Lung (tissue), 12 donors: ENCODE results near the gene CDH4. TPM values are rescaled to one million over a fixed set of nuclear protein-coding genes. Genes with fewer than 3 reads are reported as not detected.

ENCODE experiments used
- ATAC-seq: fragments of 200-7000 bp; cut with Tn5 transposase; one replicate; pipeline ENCODE4 v1.9.1; 2020; ENCODE audit warnings: moderate number of reproducible peaks; ENCODE audit not compliant: insufficient read depth, low FRiP score
- DNase-seq, 3 donors: peaks; one replicate each; pipeline ENCODE4 v3.0.0-alpha.2; 2013 to 2017
- H3K27ac ChIP-seq, 2 donors: one replicate each; pipeline ENCODE4 v1.5.1; 2013; ENCODE audit warnings: mild to moderate bottlenecking in 2 of 2, moderate library complexity in 2 of 2, control low read depth in 1 of 2, inconsistent platforms in 1 of 2, low read depth in 1 of 2, low read length in 1 of 2
- H3K27me3 ChIP-seq, 3 donors: one replicate each; pipeline ENCODE4 v1.5.1; 2013; ENCODE audit warnings: low read length in 2 of 3; ENCODE audit not compliant: control insufficient read depth in 3 of 3, insufficient read depth in 3 of 3
- H3K36me3 ChIP-seq, 4 donors: one replicate each; pipeline ENCODE4 v1.5.1; 2013; ENCODE audit warnings: low read length in 4 of 4, mild to moderate bottlenecking in 1 of 4, moderate library complexity in 1 of 4; ENCODE audit not compliant: control insufficient read depth in 4 of 4, insufficient read depth in 4 of 4
- H3K4me1 ChIP-seq, 5 donors: one replicate each; pipeline ENCODE4 v1.5.1; 2013; ENCODE audit warnings: low read length in 5 of 5, mild to moderate bottlenecking in 2 of 5, moderate library complexity in 1 of 5; ENCODE audit not compliant: control insufficient read depth in 5 of 5, insufficient read depth in 5 of 5
- H3K4me3 ChIP-seq: one replicate; pipeline ENCODE4 v1.5.1; 2013; ENCODE audit warnings: mild to moderate bottlenecking, control low read depth, moderate library complexity
- H3K9ac ChIP-seq, 2 donors: one replicate each; pipeline ENCODE4 v1.5.1; 2013; ENCODE audit warnings: low read length in 2 of 2, control low read depth in 1 of 2; ENCODE audit not compliant: insufficient read depth in 1 of 2
- H3K9me3 ChIP-seq, 4 donors: one replicate each; pipeline ENCODE4 v1.5.1; 2013; ENCODE audit warnings: low read length in 3 of 4, mild to moderate bottlenecking in 1 of 4, moderate library complexity in 1 of 4; ENCODE audit not compliant: control insufficient read depth in 4 of 4, insufficient read depth in 3 of 4
- CTCF ChIP-seq: IDR thresholded peaks from 2 replicates; pipeline ENCODE4 v1.5.1; 2012; ENCODE audit warnings: mild to moderate bottlenecking; ENCODE audit errors: control extremely low read depth, extremely low read depth
- whole genome bisulfite sequencing, 2 donors: extraction: QIAGEN DNeasy Blood & Tissue Kit; methylation state at CpG; one replicate each; pipeline ENCODE4 v1.1.7; 2013; 5-methylcytosine and 5-hydroxymethylcytosine counted together
- polyA plus RNA-seq, 2 donors: library from polyadenylated mRNA; stranded (reverse); fragments of 200-250 nt; gene quantifications; one replicate each; pipeline ENCODE4 v1.2.1, GENCODE V29; 2013
- total RNA-seq, 2 donors: library from RNA; depleted of rRNA in 1 of 2; stranded (reverse); fragments of >200 nt in 1 of 2; gene quantifications; one replicate each; pipeline ENCODE4 v1.2.1, GENCODE V29; 2014 to 2021
- donor health status: control.
- donor health status: control.
- donor health status: Bipolar disorder and iron deficiency.
- donor health status: healthy.
- donor health status: DM: yes; HTN: yes; CAD: no.

The CDH4 gene
- total and polyA plus RNA-seq, 4 donors = 0.10 to 2.1 (median 0.34) TPM

GRCh38 chr20:61857414-61857775 lies 605.3 kb downstream of the CDH4 start:
- H3K9me3 ChIP-seq = peaks cover 0 to 11% (median 0%) of the 10 kb centered on the region in 4 donors
- H3K27ac ChIP-seq = no peak overlapping the region
- H3K4me3 ChIP-seq = no peak overlapping the region
- H3K9ac ChIP-seq = no peak overlapping the region
- H3K36me3 ChIP-seq = no peaks in the 10 kb centered on the region
- H3K4me1 ChIP-seq = no peaks in the 10 kb centered on the region
- DNase-seq (no peak), ATAC-seq (no peak)
- peaks cover 0 to 8% (median 0%) of the 10 kb centered on the region in 3 donors for H3K27me3 ChIP-seq
- WGBS, 2 donors = 79 to 83% methylated on average over 10 of the region's 10 CpGs
- TF ChIP-seq CTCF = no peak

GRCh38 chr20:61857884-61858283 lies 605.8 kb downstream of the CDH4 start:
- DNase-seq (no peak), ATAC-seq (no peak)
- 94 to 100% methylated on average over 1 of the region's 1 CpG for WGBS, 2 donors
- Histone ChIP-seq H3K9me3 (peaks cover 0 to 11% (median 0%) of the 10 kb centered on the region in 4 donors), H3K27ac (no peak overlapping the region), H3K4me3 (no peak overlapping the region), H3K36me3 (no peaks in the 10 kb centered on the region), H3K4me1 (no peaks in the 10 kb centered on the region), H3K9ac (no peak overlapping the region), H3K27me3 (peaks cover 0 to 8% (median 0%) of the 10 kb centered on the region in 3 donors)
- TF ChIP-seq CTCF = no peak

GRCh38 chr20:61859767-61860166 lies 607.7 kb downstream of the CDH4 start:
- WGBS, 2 donors = 88 to 92% methylated on average over 13 of the region's 13 CpGs
- no peak for DNase-seq
- no peak overlapping the region for H3K9ac ChIP-seq

More at GRCh38 chr20:61859767-61860166, 607.7 kb downstream of the CDH4 start:
- Histone ChIP-seq H3K4me3 (no peak overlapping the region), H3K27ac (no peak overlapping the region), H3K36me3 (no peaks in the 10 kb centered on the region), H3K4me1 (no peaks in the 10 kb centered on the region), H3K9me3 (peaks cover 0 to 13% (median 0%) of the 10 kb centered on the region in 4 donors), H3K27me3 (peaks cover 0 to 8% (median 0%) of the 10 kb centered on the region in 3 donors)
- no peak for TF ChIP-seq CTCF
- no peak for ATAC-seq
